ENCODE measurements around the gene RAB6A. TPM values are rescaled to one million over a fixed set of nuclear protein-coding genes. Genes with fewer than 3 reads are reported as not detected.

Gene RAB6A
- total RNA-seq, 1 donor: 60.3 TPM

GRCh38 chr11:73659961-73660360, 100.9 kb downstream of the RAB6A start:
- DNase-seq (ENCODE audit: low read depth in 2 of 3, low spot score in 2 of 3): no peak

GRCh38 chr11:73656985-73657384, 103.9 kb downstream of the RAB6A start:
- no peak for DNase-seq (ENCODE audit: low read depth in 2 of 3, low spot score in 2 of 3)

GRCh38 chr11:73655686-73656085, 105.2 kb downstream of the RAB6A start:
- DNase-seq (ENCODE audit: low read depth in 2 of 3, low spot score in 2 of 3): no peak

- DNase-seq (ENCODE audit: low read depth in 2 of 3, low spot score in 2 of 3): no peak
Observed at GRCh38 chr11:73654482-73655021, 106.3 kb downstream of the RAB6A start.

GRCh38 chr11:73653996-73654395, 106.9 kb downstream of the RAB6A start:
- DNase-seq (ENCODE audit: low read depth in 2 of 3, low spot score in 2 of 3): no peak

- no peak for DNase-seq (ENCODE audit: low read depth in 2 of 3, low spot score in 2 of 3)
Observed at GRCh38 chr11:73652856-73653559, 107.9 kb downstream of the RAB6A start.

GRCh38 chr11:73652046-73652730, 108.7 kb downstream of the RAB6A start:
- no peak for DNase-seq (ENCODE audit: low read depth in 2 of 3, low spot score in 2 of 3)

- no peak for DNase-seq (ENCODE audit: low read depth in 2 of 3, low spot score in 2 of 3)
Observed at GRCh38 chr11:73651661-73652045, 109.2 kb downstream of the RAB6A start.

GRCh38 chr11:73651252-73651651, 109.6 kb downstream of the RAB6A start:
- DNase-seq (ENCODE audit: low read depth in 2 of 3, low spot score in 2 of 3): no peak

- DNase-seq (ENCODE audit: low read depth in 2 of 3, low spot score in 2 of 3): no peak
Observed at GRCh38 chr11:73650400-73650799, 110.5 kb downstream of the RAB6A start.

- DNase-seq (ENCODE audit: low read depth in 2 of 3, low spot score in 2 of 3): no peak
Observed at GRCh38 chr11:73649206-73649605, 111.7 kb downstream of the RAB6A start.

- DNase-seq (ENCODE audit: low read depth in 2 of 3, low spot score in 2 of 3): no peak
Observed at GRCh38 chr11:73648571-73649046, 112.3 kb downstream of the RAB6A start.

- DNase-seq (ENCODE audit: low read depth in 2 of 3, low spot score in 2 of 3): no peak
Observed at GRCh38 chr11:73648121-73648520, 112.8 kb downstream of the RAB6A start.

- peak; percentile 79 to 95 (median 91) for DNase-seq (ENCODE audit: low read depth in 2 of 3, low spot score in 2 of 3)
Observed at GRCh38 chr11:73647459-73648100, 113.3 kb downstream of the RAB6A start.

GRCh38 chr11:73645972-73646631, 114.8 kb downstream of the RAB6A start, which contains the start of gene PLEKHB1:
TSS of gene PLEKHB1 (plus strand) at chr11:73646581. CDS start at chr11:73646609, 28 bp downstream.
- no peak for DNase-seq (ENCODE audit: low read depth in 2 of 3, low spot score in 2 of 3)

- DNase-seq (ENCODE audit: low read depth in 2 of 3, low spot score in 2 of 3): no peak
Observed at GRCh38 chr11:73645121-73645969, 115.5 kb downstream of the RAB6A start.

- DNase-seq (ENCODE audit: low read depth in 2 of 3, low spot score in 2 of 3): no peak
Observed at GRCh38 chr11:73641668-73642067, 119.2 kb downstream of the RAB6A start.

- DNase-seq (ENCODE audit: low read depth in 2 of 3, low spot score in 2 of 3): no peak
Observed at GRCh38 chr11:73640592-73640991, 120.3 kb downstream of the RAB6A start.

GRCh38 chr11:73637012-73637411, 123.9 kb downstream of the RAB6A start:
- no peak for DNase-seq (ENCODE audit: low read depth in 2 of 3, low spot score in 2 of 3)

GRCh38 chr11:73636249-73636648, 124.6 kb downstream of the RAB6A start:
- DNase-seq (ENCODE audit: low read depth in 2 of 3, low spot score in 2 of 3): no peak
